HEK293 (cell line): ENCODE data around the gene CIB1.

Experiments
- CTCF ChIP-seq: fragments of 450-650 bp; formaldehyde crosslinking; IDR thresholded peaks from 2 replicates; pipeline ENCODE4 v1.5.1; 2016; ENCODE audit warnings: missing biosample characterization, missing genetic modification characterization
- OVOL3 ChIP-seq: fragments of 450-650 bp; formaldehyde crosslinking; IDR thresholded peaks from 2 replicates; pipeline ENCODE4 v1.5.1; 2016; ENCODE audit warnings: missing biosample characterization, missing genetic modification characterization
- PRDM1 ChIP-seq: fragments of 450-650 bp; formaldehyde crosslinking; IDR thresholded peaks from 2 replicates; pipeline ENCODE4; 2016; ENCODE audit warnings: missing biosample characterization, missing genetic modification characterization
- SALL2 ChIP-seq: fragments of 450-650 bp; formaldehyde crosslinking; IDR thresholded peaks from 2 replicates; pipeline ENCODE4 v1.5.0; 2017; ENCODE audit warnings: missing biosample characterization, mild to moderate bottlenecking, missing genetic modification characterization, borderline replicate concordance
- TCF7L2 ChIP-seq: IDR thresholded peaks from 2 replicates; pipeline ENCODE4 v1.6.1; 2011; ENCODE audit warnings: low read depth, mild to moderate bottlenecking, inconsistent platforms, low read length, moderate library complexity, borderline replicate concordance
- ZBTB11 ChIP-seq: fragments of 450-650 bp; formaldehyde crosslinking; conservative IDR thresholded peaks from 2 replicates; pipeline ENCODE4 v1.5.1; 2016; ENCODE audit warnings: low read depth, missing biosample characterization, missing genetic modification characterization
- ZBTB26 ChIP-seq: fragments of 450-650 bp; formaldehyde crosslinking; optimal IDR thresholded peaks from 2 replicates; pipeline ENCODE3; 2016; ENCODE audit warnings: missing biosample characterization, mild to moderate bottlenecking, missing genetic modification characterization
- ZNF211 ChIP-seq: fragments of 450-650 bp; formaldehyde crosslinking; IDR thresholded peaks from 2 replicates; pipeline ENCODE4 v1.5.1; 2016; ENCODE audit warnings: low read depth, missing biosample characterization, missing genetic modification characterization
- ZNF324 ChIP-seq: fragments of 450-650 bp; formaldehyde crosslinking; IDR thresholded peaks from 2 replicates; pipeline ENCODE4 v1.5.1; 2016; ENCODE audit warnings: missing biosample characterization, missing genetic modification characterization
- ZNF501 ChIP-seq: fragments of 450-650 bp; formaldehyde crosslinking; IDR thresholded peaks from 2 replicates; pipeline ENCODE4 v1.5.1; 2016; ENCODE audit warnings: missing biosample characterization, missing genetic modification characterization
- ZNF529 ChIP-seq: fragments of 450-650 bp; formaldehyde crosslinking; IDR thresholded peaks from 2 replicates; pipeline ENCODE4 v1.5.1; 2017; ENCODE audit warnings: missing genetic modification characterization, missing biosample characterization; ENCODE audit not compliant: insufficient replicate concordance
- TF ChIP-seq, protein P1 (sequence below): fragments of 450-650 bp; formaldehyde crosslinking; IDR thresholded peaks from 2 replicates; pipeline ENCODE4 v1.5.1; 2016; ENCODE audit warnings: missing biosample characterization, missing genetic modification characterization
- TF ChIP-seq, protein P2 (sequence below): fragments of 450-650 bp; formaldehyde crosslinking; IDR thresholded peaks from 2 replicates; pipeline ENCODE4 v1.5.1; 2016; ENCODE audit warnings: missing biosample characterization, missing genetic modification characterization
- TF ChIP-seq, protein P3 (sequence below): fragments of 450-650 bp; formaldehyde crosslinking; IDR thresholded peaks from 2 replicates; pipeline ENCODE4 v1.5.1; 2016; ENCODE audit warnings: missing biosample characterization, missing genetic modification characterization, borderline replicate concordance

GRCh38 chr15:90266061-90266431 is 32.3 kb upstream of the CIB1 start:
- TF ChIP-seq PRDM1 (no peak), CTCF (tag by site-specific recombination) (no peak), ZBTB26 (tag by site-specific recombination) (no peak), ZBTB11 (tag by site-specific recombination) (no peak), OVOL3 (tag by site-specific recombination) (no peak), SALL2 (no peak), ZNF501 (tag by site-specific recombination) (no peak), ZNF211 (tag by site-specific recombination) (no peak), ZNF529 (tag by site-specific recombination) (no peak), ZNF324 (tag by site-specific recombination) (no peak), TCF7L2 (no peak)
- TF ChIP-seq, protein P1, sequence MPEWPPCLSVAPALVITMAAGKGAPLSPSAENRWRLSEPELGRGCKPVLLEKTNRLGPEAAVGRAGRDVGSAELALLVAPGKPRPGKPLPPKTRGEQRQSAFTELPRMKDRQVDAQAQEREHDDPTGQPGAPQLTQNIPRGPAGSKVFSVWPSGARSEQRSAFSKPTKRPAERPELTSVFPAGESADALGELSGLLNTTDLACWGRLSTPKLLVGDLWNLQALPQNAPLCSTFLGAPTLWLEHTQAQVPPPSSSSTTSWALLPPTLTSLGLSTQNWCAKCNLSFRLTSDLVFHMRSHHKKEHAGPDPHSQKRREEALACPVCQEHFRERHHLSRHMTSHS (tag by site-specific recombination): no peak
- TF ChIP-seq, protein P2, sequence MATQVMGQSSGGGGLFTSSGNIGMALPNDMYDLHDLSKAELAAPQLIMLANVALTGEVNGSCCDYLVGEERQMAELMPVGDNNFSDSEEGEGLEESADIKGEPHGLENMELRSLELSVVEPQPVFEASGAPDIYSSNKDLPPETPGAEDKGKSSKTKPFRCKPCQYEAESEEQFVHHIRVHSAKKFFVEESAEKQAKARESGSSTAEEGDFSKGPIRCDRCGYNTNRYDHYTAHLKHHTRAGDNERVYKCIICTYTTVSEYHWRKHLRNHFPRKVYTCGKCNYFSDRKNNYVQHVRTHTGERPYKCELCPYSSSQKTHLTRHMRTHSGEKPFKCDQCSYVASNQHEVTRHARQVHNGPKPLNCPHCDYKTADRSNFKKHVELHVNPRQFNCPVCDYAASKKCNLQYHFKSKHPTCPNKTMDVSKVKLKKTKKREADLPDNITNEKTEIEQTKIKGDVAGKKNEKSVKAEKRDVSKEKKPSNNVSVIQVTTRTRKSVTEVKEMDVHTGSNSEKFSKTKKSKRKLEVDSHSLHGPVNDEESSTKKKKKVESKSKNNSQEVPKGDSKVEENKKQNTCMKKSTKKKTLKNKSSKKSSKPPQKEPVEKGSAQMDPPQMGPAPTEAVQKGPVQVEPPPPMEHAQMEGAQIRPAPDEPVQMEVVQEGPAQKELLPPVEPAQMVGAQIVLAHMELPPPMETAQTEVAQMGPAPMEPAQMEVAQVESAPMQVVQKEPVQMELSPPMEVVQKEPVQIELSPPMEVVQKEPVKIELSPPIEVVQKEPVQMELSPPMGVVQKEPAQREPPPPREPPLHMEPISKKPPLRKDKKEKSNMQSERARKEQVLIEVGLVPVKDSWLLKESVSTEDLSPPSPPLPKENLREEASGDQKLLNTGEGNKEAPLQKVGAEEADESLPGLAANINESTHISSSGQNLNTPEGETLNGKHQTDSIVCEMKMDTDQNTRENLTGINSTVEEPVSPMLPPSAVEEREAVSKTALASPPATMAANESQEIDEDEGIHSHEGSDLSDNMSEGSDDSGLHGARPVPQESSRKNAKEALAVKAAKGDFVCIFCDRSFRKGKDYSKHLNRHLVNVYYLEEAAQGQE: no peak
- TF ChIP-seq, protein P3, sequence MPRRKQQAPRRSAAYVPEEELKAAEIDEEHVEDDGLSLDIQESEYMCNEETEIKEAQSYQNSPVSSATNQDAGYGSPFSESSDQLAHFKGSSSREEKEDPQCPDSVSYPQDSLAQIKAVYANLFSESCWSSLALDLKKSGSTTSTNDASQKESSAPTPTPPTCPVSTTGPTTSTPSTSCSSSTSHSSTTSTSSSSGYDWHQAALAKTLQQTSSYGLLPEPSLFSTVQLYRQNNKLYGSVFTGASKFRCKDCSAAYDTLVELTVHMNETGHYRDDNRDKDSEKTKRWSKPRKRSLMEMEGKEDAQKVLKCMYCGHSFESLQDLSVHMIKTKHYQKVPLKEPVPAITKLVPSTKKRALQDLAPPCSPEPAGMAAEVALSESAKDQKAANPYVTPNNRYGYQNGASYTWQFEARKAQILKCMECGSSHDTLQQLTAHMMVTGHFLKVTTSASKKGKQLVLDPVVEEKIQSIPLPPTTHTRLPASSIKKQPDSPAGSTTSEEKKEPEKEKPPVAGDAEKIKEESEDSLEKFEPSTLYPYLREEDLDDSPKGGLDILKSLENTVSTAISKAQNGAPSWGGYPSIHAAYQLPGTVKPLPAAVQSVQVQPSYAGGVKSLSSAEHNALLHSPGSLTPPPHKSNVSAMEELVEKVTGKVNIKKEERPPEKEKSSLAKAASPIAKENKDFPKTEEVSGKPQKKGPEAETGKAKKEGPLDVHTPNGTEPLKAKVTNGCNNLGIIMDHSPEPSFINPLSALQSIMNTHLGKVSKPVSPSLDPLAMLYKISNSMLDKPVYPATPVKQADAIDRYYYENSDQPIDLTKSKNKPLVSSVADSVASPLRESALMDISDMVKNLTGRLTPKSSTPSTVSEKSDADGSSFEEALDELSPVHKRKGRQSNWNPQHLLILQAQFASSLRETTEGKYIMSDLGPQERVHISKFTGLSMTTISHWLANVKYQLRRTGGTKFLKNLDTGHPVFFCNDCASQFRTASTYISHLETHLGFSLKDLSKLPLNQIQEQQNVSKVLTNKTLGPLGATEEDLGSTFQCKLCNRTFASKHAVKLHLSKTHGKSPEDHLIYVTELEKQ: no peak
